Measurements from ENCODE around the gene ACE.

DNA sequence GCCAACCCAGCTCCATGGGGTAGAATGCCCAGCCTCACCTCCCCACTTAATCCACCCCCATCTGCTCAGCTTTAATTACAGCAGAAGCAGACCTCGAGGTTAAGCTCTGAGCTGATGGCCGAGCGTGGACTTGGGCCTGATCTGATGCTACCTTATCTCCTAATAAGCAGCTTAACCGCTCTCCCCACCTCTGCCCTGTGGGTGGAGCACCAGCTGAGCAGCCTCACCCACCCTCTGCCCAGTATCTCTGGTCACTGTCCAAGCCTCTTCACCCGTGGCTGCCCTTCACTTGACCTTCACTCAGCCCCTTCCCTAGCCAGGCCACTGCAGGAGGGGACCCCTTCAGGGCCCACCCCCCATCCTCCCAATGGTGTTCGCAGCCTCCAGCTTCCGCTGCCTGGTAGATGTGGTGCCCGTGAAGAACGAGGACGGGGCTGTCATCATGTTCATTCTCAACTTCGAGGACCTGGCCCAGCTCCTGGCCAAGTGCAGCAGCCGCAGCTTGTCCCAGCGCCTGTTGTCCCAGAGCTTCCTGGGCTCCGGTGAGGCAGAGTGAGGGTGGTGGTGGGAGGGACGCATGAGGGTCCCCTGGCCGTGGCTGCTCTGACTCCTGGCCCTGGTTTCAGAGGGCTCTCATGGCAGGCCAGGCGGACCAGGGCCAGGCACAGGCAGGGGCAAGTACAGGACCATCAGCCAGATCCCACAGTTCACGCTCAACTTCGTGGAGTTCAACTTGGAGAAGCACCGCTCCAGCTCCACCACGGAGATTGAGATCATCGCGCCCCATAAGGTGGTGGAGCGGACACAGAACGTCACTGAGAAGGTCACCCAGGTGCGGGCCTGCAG, 53.1 kb downstream of the ACE start:
- TF ChIP-seq POLR2A (IDR thresholded peaks at IDR 0.05; ENCODE audit: low read depth, low read length) (no peak), POLR2AphosphoS5 (IDR thresholded peaks at IDR 0.05; ENCODE audit: low read depth, low read length) (no peak)
